ENCODE measurements around the gene STAP2.

Gene STAP2

GRCh38 chr19:4338441-4339355 is at the start of gene STAP2:
Gene STAP2, minus strand, starts transcription at chr19:4338827. Its CDS starts 74 bp downstream, at chr19:4338753.
- DNase-seq (ENCODE audit: low read depth, low spot score), result no peak

- DNase-seq (ENCODE audit: low read depth, low spot score), result no peak
Measured at GRCh38 chr19:4386041-4386782, 47.6 kb upstream of the STAP2 start.

- no peak for DNase-seq (ENCODE audit: low read depth, low spot score)
Measured at GRCh38 chr19:4385291-4386040, 46.8 kb upstream of the STAP2 start.

GRCh38 chr19:4380254-4380727 is 41.7 kb upstream of the STAP2 start:
- no peak for DNase-seq (ENCODE audit: low read depth, low spot score)

GRCh38 chr19:4379383-4380253 is 41.0 kb upstream of the STAP2 start:
- no peak for DNase-seq (ENCODE audit: low read depth, low spot score)

GRCh38 chr19:4378886-4379285 is 40.3 kb upstream of the STAP2 start:
- DNase-seq (ENCODE audit: low read depth, low spot score), result no peak

GRCh38 chr19:4376991-4377781 is 38.6 kb upstream of the STAP2 start:
- no peak for DNase-seq (ENCODE audit: low read depth, low spot score)

GRCh38 chr19:4376671-4376990 is 38.0 kb upstream of the STAP2 start:
- no peak for DNase-seq (ENCODE audit: low read depth, low spot score)

- DNase-seq (ENCODE audit: low read depth, low spot score), result no peak
Measured at GRCh38 chr19:4376028-4376670, 37.5 kb upstream of the STAP2 start.

GRCh38 chr19:4375164-4376027 is 36.8 kb upstream of the STAP2 start:
- DNase-seq (ENCODE audit: low read depth, low spot score), result no peak

GRCh38 chr19:4374498-4375163 is 36.0 kb upstream of the STAP2 start:
- no peak for DNase-seq (ENCODE audit: low read depth, low spot score)

GRCh38 chr19:4373601-4374497 is 35.2 kb upstream of the STAP2 start:
- no peak for DNase-seq (ENCODE audit: low read depth, low spot score)

GRCh38 chr19:4373013-4373367 is 34.4 kb upstream of the STAP2 start:
- no peak for DNase-seq (ENCODE audit: low read depth, low spot score)

- no peak for DNase-seq (ENCODE audit: low read depth, low spot score)
Measured at GRCh38 chr19:4372165-4373012, 33.8 kb upstream of the STAP2 start.

GRCh38 chr19:4371247-4372164 is 32.9 kb upstream of the STAP2 start:
- DNase-seq (ENCODE audit: low read depth, low spot score), result no peak

Measured in iPS DF 19.7 (cell line).